ENCODE measurements around the gene RAP2B.

GRCh38 chr3:153180860-153181372, 18.9 kb downstream of the RAP2B start:
- TF ChIP-seq, protein P1, sequence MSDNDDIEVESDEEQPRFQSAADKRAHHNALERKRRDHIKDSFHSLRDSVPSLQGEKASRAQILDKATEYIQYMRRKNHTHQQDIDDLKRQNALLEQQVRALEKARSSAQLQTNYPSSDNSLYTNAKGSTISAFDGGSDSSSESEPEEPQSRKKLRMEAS (IDR thresholded peaks at IDR 0.05), result no peak
- TF ChIP-seq, protein P2, sequence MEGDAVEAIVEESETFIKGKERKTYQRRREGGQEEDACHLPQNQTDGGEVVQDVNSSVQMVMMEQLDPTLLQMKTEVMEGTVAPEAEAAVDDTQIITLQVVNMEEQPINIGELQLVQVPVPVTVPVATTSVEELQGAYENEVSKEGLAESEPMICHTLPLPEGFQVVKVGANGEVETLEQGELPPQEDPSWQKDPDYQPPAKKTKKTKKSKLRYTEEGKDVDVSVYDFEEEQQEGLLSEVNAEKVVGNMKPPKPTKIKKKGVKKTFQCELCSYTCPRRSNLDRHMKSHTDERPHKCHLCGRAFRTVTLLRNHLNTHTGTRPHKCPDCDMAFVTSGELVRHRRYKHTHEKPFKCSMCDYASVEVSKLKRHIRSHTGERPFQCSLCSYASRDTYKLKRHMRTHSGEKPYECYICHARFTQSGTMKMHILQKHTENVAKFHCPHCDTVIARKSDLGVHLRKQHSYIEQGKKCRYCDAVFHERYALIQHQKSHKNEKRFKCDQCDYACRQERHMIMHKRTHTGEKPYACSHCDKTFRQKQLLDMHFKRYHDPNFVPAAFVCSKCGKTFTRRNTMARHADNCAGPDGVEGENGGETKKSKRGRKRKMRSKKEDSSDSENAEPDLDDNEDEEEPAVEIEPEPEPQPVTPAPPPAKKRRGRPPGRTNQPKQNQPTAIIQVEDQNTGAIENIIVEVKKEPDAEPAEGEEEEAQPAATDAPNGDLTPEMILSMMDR (IDR thresholded peaks at IDR 0.05; ENCODE audit: low read depth, low read length, missing input control), result no peak
- TF ChIP-seq RAD21 (IDR thresholded peaks at IDR 0.05), result no peak

Measured in liver (tissue), 3 donors.